Measurements from ENCODE around the gene CDK11A.

DNA sequence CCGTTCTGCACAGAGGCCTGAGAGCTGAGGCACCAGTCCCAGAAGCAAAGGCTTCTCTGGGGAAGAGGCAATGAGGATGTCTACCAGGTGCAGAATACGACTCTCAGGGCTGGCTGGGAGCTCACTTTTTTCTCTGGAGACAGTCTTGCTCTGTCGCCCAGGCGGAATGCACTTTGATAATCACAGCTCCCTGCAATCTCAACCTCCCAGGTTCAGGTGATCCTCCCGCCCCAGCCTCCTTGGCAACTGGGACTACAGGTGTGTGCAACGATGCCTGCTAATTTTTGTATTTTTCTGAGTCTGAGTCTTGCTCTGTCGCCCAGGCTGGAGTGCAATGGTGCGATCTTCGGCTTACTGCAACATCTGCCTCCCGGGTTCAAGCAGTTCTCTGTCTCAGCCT lies 36.6 kb upstream of the CDK11A start:
- TF ChIP-seq EZH2phosphoT487 (IDR thresholded peaks at IDR 0.05; ENCODE audit: borderline replicate concordance, low read depth, low read length), result no peak
- TF ChIP-seq, protein P1, sequence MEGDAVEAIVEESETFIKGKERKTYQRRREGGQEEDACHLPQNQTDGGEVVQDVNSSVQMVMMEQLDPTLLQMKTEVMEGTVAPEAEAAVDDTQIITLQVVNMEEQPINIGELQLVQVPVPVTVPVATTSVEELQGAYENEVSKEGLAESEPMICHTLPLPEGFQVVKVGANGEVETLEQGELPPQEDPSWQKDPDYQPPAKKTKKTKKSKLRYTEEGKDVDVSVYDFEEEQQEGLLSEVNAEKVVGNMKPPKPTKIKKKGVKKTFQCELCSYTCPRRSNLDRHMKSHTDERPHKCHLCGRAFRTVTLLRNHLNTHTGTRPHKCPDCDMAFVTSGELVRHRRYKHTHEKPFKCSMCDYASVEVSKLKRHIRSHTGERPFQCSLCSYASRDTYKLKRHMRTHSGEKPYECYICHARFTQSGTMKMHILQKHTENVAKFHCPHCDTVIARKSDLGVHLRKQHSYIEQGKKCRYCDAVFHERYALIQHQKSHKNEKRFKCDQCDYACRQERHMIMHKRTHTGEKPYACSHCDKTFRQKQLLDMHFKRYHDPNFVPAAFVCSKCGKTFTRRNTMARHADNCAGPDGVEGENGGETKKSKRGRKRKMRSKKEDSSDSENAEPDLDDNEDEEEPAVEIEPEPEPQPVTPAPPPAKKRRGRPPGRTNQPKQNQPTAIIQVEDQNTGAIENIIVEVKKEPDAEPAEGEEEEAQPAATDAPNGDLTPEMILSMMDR (conservative IDR thresholded peaks at IDR 0.05; ENCODE audit: low read length), result no peak
